Measurements from ENCODE around the gene RBM6.

- TF ChIP-seq CTCF (IDR thresholded peaks at IDR 0.05), result no peak
- TF ChIP-seq ARID4B (CRISPR knock-in tag; IDR thresholded peaks at IDR 0.05; ENCODE audit: borderline replicate concordance), result no peak
- no peak for TF ChIP-seq FOXJ3 (CRISPR knock-in tag; IDR thresholded peaks at IDR 0.05; ENCODE audit: borderline replicate concordance)
- no peak for TF ChIP-seq JUN (CRISPR knock-in tag; IDR thresholded peaks at IDR 0.05)
These were observed 161.3 kb downstream of the RBM6 start for GRCh38 chr3:50100956-50101845.
